ENCODE measurements around the gene PSMG2. TPM values are rescaled to one million over a fixed set of nuclear protein-coding genes. Genes with fewer than 3 reads are reported as not detected.

PSMG2 gene
- total RNA-seq, 4 donors from 2014 or later: 41.6 to 89.9 (median 71.2) TPM

DNA sequence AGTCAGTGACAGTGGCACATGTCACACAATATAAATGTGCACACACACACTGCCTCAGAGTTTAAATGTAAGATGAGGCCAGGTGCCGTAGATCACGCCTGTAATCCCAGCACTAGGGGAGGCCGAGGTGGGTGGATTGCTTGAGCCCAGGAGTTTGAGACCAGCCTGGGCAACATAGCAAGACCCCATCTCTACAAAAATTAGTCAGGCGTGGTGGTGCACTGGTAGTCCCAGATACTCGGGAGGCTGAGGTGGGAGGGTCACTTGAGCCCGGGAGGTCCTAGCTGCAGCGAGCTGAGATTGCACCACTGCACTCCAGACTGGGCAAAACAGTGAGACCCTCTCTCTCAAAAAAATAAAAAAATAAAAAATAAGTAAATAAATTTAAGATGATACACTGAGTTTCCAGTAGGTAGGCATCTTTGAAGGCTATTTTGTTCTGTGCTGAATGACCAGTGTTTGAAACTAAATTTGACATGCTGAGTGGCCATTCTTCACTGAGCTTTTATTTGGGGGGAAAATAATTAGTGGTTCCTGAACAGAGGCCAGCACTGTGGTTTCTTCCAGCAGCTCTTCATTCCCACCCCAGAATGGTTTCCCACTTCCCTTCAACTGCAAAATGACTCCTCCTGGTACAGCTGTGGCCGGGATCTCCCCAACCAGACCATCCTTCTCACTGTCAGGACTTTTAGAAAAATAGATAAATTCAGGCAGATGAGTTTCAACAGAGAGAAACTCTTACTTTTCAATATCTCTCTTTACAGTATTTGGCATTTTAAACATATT is 44.9 kb downstream of the PSMG2 start:
- TF ChIP-seq, protein P1, sequence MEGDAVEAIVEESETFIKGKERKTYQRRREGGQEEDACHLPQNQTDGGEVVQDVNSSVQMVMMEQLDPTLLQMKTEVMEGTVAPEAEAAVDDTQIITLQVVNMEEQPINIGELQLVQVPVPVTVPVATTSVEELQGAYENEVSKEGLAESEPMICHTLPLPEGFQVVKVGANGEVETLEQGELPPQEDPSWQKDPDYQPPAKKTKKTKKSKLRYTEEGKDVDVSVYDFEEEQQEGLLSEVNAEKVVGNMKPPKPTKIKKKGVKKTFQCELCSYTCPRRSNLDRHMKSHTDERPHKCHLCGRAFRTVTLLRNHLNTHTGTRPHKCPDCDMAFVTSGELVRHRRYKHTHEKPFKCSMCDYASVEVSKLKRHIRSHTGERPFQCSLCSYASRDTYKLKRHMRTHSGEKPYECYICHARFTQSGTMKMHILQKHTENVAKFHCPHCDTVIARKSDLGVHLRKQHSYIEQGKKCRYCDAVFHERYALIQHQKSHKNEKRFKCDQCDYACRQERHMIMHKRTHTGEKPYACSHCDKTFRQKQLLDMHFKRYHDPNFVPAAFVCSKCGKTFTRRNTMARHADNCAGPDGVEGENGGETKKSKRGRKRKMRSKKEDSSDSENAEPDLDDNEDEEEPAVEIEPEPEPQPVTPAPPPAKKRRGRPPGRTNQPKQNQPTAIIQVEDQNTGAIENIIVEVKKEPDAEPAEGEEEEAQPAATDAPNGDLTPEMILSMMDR (IDR thresholded peaks at IDR 0.05): no peak
- TF ChIP-seq POLR2A (IDR thresholded peaks at IDR 0.05): no peak
- intact Hi-C loops (cut with DNase I): no loop called here
- DNase-seq: no peak

DNA sequence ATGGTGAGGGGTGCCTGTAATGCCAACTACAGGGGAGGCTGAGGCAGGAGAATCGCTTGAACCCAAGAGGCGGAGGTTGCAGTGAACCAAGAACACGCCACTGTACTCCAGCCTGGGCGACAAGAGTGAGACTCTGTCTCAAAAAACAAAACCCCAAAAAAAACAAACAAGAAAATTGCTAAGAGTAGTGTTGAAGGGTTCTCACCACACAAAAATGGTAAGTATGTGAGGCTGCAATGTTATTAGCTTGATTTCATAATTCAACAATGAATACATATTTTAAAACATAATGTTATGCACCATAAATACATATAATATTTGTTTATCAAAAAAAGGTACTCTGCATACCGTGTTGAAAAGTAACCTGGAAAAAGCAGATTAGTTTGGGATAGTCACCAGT is 45.8 kb downstream of the PSMG2 start:
- no peak for DNase-seq
- Histone ChIP-seq H3K27me3 (peaks cover 0 to 11% (median 0%) of the 10 kb centered on the region in 4 donors), H3K9me3 (no peaks in the 10 kb centered on the region), H3K4me1 (no peaks in the 10 kb centered on the region), H3K4me3 (no peak overlapping the region), H3K36me3 (no peaks in the 10 kb centered on the region), H3K27ac (no peak overlapping the region)
- WGBS, 2 donors: 84 to 85% methylated on average over 5 of the region's 5 CpGs
- intact Hi-C loops (cut with DNase I): no loop called here
- TF ChIP-seq, protein P1 (IDR thresholded peaks at IDR 0.05): no peak
- no peak for TF ChIP-seq POLR2A (IDR thresholded peaks at IDR 0.05)

More for the DNA sequence above, 44.9 kb downstream of the PSMG2 start:
- peaks cover 0 to 11% (median 0%) of the 10 kb centered on the region in 4 donors for H3K27me3 ChIP-seq
- H3K27ac ChIP-seq: no peak overlapping the region
- no peak overlapping the region for H3K4me3 ChIP-seq
- no peaks in the 10 kb centered on the region for H3K36me3 ChIP-seq
- no peaks in the 10 kb centered on the region for H3K9me3 ChIP-seq
- H3K4me1 ChIP-seq: no peaks in the 10 kb centered on the region
- 84 to 88% methylated on average over 8 of the region's 8 CpGs for WGBS, 2 donors

DNA sequence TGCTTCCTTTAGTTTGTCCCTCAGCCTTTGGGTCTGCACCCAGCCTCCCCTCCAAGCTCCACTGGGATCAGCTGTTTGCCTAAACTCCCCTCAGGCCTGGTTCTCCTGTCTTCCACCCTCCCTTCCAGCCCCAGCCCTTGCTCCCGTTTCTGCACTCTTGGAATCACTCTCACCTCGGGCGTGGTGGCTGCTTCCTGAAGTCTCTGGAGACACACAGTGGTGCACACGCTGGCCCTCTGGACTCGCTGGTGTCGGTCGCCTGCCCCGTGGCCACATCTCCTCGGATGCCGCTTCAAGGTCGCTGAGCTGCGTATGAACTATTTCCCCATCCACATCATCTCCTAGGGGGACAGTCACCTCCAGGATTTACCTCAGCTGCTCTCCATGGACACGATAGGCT is 46.3 kb downstream of the PSMG2 start:
- H3K36me3 ChIP-seq: no peaks in the 10 kb centered on the region
- intact Hi-C loops (cut with DNase I): no loop called here
- H3K4me1 ChIP-seq: no peaks in the 10 kb centered on the region
- TF ChIP-seq, protein P1 (IDR thresholded peaks at IDR 0.05): no peak
- no peak for TF ChIP-seq POLR2A (IDR thresholded peaks at IDR 0.05)
- WGBS, 2 donors: 70 to 74% methylated on average over 12 to 13 of the region's 13 CpGs
- DNase-seq: no peak
- H3K4me3 ChIP-seq: no peak overlapping the region
- H3K9me3 ChIP-seq: no peaks in the 10 kb centered on the region
- H3K27me3 ChIP-seq: peaks cover 0 to 11% (median 0%) of the 10 kb centered on the region in 4 donors
- no peak overlapping the region for H3K27ac ChIP-seq

DNA sequence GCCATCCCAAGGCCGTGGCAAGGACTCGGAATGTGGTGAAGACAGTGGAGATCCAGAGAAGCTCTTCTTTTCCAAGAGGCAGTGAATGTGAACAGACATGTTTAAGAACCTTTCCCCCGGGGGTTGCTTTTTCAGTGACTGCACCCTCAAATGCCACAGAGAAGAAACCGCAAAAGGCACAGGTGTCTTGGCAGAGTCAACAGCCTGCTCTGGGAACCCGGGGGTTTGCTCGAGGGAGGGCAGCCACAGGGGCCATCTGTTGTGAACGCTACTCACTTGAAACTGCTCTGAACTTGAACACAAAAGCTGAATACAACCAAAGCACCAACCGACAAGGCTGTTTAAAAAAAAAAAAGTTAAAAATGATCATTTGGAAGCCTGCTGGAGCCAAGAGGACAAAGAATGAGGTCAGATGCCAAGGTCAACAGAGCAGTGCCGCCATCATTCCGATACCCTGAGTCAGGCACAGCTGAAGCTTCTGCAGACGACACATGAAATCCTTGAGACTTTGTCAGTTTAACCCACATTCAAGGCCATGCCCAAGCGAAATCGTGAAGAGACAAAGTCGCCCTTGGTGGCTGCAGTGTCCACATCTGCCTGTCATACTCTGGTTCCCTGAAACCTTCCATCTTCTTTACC is 47.4 kb downstream of the PSMG2 start:
- Histone ChIP-seq H3K9me3 (no peaks in the 10 kb centered on the region), H3K27ac (no peak overlapping the region), H3K4me3 (no peak overlapping the region), H3K27me3 (peaks cover 0 to 11% (median 0%) of the 10 kb centered on the region in 4 donors), H3K36me3 (no peaks in the 10 kb centered on the region), H3K4me1 (no peaks in the 10 kb centered on the region)
- intact Hi-C loops (cut with DNase I): no loop called here
- no peak for TF ChIP-seq POLR2A (IDR thresholded peaks at IDR 0.05)
- DNase-seq: no peak
- 44 to 52% methylated on average over 11 to 13 of the region's 14 CpGs for WGBS, 2 donors

DNA sequence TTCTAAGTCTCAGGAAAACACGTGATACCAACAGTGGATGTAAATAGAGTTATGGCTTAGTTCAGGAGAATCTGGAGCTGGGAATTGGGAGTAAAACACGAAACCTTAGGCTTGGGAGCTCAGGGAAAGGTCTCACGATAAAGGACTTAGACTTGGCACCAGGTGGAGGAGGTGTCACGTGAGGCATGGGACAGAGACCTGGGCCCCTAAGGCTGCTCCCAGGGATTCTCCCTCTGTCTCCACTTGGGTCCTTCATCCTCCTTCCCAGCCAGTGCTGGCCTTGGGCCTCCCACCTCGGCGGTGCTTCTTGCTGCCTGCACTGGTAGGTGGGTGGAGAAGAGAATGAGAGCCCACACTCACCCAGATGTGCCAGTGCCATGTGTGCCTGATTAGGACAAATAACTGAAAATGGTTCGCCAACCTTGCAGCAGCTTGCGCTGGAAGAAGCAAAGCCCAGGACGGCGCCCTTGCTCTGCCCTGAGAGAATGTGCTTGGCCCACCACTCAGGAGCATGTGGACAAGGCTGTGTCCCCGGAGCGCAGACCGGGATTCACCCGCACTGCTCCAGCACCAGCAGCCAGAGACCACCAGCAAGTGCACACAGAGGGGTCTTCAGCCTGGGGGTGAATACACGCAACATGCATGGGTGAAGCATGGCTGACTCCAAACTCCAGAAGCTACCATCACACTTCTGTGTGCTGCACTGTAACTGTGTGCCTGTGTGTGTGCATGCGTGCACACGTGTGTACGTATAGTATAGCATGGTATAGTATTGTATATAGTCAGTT is 48.1 kb downstream of the PSMG2 start:
- no peak overlapping the region for H3K4me3 ChIP-seq
- TF ChIP-seq, protein P1 (IDR thresholded peaks at IDR 0.05): no peak
- TF ChIP-seq POLR2A (IDR thresholded peaks at IDR 0.05): no peak
- no peaks in the 10 kb centered on the region for H3K9me3 ChIP-seq
- WGBS, 2 donors: 82 to 83% methylated on average over 7 to 9 of the region's 18 CpGs
- H3K27me3 ChIP-seq: peaks cover 0 to 11% (median 0%) of the 10 kb centered on the region in 4 donors
- DNase-seq: no peak
- H3K36me3 ChIP-seq: no peaks in the 10 kb centered on the region
- H3K4me1 ChIP-seq: no peaks in the 10 kb centered on the region
- intact Hi-C loops (cut with DNase I): no loop called here
- H3K27ac ChIP-seq: no peak overlapping the region

Data from esophagus squamous epithelium (tissue), 5 donors.